Measurements from ENCODE around the gene FAM219B.
A peak's percentile ranks its signal among the peaks of the same experiment; 100 is the strongest.
"Not testable (repeated sequence)": the region's sequence is repeated elsewhere in the genome, so short reads cannot be mapped to it uniquely, and the experiment has no call there.

FAM219B gene

DNA sequence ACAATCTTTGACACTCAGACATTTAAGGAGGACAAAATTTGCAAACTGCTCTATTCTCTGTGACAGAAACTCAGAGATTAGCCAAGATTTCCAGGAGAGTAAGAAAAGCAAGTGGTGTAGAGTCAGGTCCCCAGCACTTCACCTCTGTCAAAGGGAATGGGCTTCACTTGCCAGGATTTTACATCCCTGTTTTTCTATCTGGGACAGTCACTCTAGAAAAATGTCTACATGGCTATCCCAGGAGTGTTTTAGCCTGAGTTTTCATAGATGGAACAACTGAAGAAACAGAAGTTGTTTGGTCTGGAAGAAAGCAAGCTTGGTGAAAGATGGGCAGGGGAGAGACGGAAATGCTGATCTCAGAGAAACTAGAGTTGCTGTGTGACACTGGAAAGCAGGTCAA lies 3.0 kb downstream of the FAM219B start:
- DNase-seq (ENCODE audit: low spot score) = no peak

DNA sequence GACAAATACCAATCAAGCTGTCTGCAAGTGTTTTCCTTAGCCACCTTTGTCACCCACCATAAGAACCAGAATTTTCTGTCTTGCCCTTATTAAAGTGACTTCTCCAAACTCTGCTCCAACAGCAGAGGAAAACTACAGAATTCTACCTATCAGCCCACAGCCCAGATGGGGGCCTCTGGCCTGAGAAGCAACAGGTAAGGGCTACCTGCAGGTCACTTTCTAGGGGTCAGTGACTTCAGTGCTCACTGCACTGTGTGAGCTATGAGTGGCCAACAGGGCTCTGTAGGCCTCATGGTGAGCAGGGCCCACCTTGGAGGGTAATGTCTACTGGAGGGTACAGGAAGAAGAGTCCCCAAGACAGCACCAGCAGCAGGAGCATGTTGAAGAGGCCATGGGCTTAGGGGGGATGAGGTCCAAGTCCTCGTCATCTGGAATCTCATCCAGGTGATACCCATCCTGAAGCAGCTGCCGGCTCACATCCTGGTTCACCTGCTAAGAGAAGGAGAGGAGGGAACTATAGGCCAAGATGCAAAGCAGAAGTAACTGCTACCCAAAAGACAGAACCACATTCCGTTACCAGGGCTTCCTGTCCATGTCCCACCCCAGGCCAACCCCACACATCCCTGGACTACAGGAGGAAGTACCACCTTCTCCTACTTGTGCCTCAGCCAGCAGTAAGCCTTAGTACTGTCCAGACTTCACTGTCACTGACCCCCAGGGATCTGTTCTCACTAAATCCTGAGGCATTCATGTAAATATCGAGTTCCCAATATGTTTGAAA lies 4.2 kb downstream of the FAM219B start:
- no peak for DNase-seq (ENCODE audit: low spot score)

DNA sequence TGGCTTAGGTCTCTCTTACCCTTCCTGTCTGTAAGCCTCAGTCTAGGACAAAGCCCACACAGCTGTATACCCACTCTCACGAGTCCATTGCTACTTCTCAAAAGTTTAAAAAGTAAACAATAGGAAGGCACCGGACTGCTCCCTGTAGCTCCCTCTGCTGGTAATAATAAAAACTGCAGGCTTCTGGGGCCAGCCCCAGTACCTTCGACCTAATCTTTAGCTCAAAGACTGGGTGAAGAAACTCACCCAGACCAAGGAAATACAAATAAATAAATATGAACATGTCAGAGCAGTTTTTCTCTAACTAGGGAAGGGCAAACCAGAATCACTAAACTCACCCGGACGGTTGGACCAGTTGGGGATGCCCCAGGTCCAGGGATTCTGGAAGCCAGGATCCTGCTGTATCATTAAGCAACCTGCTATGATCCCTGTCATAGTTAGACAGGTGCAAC lies 5.0 kb downstream of the FAM219B start:
- peak; percentile 73 for DNase-seq (ENCODE audit: low spot score)

DNA sequence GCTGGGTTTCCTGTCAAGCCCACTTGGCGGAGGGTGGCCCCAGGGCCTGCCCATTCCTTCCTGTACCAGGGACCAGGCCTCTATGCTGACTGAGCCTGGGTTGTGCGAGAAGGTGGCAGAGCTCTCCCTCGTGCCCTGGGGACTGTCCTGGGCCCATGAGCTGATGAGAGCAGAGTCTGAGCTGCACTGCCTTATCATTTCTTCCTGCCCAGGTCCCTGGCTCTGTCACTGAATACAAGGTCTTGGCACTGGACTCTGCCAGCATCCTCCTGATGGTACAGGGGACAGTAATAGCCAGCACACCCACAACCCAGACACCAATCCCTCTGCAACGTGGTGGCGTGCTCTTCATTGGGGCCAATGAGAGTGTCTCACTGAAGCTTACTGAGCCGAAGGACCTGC lies 9.3 kb downstream of the FAM219B start:
- DNase-seq (ENCODE audit: low spot score) = no peak

DNA sequence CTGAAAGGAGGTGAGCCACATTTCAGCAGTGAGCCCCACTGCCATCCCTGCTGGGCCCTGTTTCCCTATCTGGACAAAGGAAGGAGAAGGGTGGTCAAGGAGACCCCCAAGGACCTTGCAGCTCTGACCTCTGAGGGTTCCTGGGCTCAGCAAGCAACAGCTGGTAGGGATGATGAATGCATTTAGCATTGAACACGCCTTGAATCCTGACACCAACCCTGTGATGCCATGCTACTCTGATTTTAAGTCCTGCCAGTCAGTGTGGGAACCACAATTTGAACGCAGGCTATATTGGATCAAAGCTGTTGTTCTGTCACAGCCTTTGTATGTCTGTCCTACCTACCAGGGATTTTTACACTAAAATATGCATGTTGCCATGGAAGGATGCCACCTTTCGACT lies 10.3 kb downstream of the FAM219B start:
- no peak for DNase-seq (ENCODE audit: low spot score)

DNA sequence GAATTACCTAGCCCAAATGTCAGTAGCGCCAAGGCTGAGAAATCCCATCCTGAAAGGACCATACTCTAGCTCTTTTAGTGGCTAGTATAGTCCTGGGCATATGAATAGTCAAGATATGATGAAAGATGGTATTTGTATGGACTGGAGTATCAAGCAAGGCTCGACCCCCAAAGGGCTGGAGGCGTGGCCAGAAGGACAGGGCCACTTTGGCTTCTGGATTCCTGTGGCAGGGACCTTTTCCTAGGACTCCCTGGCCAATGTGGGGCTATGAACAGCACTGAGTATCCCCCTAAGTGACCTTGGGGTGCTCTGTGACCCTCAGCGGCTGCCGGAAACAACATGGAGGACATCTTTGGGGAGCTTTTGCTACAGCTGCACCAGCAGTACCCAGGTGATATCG lies 10.8 kb downstream of the FAM219B start:
- DNase-seq (ENCODE audit: low spot score) = no peak

DNA sequence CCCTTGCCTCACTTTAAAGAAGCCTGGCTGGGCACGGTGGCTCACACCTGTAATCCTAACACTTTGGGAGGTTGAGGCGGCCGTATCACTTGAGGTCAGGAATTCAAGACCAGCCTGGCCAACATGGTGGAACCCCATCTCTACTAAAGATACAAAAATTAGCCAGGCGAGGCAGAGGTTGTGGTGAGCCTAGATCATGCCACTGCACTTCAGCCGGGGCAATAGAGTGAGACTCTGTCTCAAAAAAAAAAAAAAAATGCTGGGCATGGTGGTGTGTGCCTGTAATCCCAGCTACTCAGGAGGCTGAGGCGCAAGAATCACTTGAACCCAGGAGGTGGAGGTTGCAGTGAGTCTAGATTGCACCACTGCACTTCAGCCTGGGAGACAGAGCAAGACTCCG lies 12.3 kb downstream of the FAM219B start:
- not testable (repeated sequence) for DNase-seq (ENCODE audit: low spot score)

DNA sequence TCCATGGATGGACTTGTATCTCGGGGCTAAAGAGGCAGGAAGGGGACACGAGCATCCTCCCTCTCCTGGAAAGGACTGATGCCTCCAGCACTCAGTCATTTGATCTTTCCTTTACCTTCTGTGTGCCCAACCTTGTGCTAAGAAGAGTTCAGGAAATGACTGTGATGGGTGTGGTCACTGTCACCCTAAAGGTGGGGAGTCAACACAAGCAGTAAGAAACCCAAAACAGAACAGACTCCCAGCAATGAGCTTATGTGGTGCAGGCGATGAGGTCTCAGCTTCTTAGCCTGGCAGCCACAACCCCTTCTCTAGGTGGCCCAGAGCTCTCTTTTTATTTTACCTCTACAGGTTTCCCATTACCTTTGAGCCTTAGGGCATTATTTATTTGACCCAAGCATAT lies 13.0 kb downstream of the FAM219B start:
- peak; percentile 59 for DNase-seq (ENCODE audit: low spot score)

DNA sequence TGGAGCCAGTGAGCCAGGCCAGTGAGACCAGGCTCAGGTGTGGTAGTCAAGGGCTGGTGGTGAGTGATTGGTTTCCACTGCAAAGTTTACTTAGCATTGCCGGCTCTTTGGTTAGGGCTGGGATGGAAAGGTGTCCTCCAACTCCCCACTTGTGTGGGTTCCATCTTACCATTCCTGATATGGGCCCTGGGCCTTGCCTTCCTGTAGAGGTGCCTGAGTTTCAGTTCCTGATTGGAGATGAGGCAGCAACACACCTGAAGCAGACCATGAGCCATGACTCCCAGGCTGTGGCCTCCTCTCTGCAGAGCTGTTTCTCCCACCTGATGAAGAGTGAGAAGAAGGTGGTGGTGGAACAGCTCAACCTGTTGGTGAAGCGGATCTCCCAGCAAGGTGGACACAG lies 13.7 kb downstream of the FAM219B start:
- no peak for DNase-seq (ENCODE audit: low spot score)

DNA sequence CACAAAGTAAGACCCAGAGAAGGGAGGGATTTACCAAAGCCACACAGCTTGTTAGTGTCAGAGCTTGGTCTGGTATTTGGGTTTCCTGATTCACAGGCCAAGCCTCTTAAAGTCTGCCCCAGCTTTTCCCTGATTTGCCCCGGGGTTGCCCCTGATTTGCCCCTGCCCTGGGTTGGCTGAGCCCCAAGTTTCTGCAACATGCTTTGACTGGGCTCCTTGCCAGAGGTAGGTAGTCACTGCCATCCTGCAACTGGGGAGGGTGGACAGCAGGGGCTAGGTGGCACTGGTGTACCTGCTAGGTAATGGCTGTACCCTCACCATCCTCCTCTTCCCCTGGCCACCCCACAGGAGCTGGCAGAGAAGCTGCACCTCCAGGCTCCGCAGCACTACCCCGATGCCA lies 14.3 kb downstream of the FAM219B start:
- no peak for DNase-seq (ENCODE audit: low spot score)

DNA sequence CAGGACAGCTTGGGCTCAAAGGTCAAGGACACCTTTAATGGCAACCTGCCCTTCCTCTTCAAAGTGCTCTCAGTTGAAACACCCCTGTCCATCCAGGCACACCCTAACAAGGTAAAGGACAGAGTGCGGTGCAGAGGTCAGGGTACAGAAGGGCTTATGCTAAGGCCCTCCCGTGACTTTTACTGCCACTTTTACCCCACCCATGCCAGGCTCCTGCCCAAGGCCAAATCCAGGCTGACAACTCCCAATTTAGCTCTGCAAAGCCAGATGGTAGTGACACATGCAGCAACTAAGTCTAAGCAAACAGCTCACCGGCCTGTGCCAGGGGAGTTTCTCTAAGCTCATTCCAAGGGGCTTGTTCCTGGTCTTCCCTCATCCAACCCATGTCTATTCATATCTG lies 15.2 kb downstream of the FAM219B start:
- no peak for DNase-seq (ENCODE audit: low spot score)

DNA sequence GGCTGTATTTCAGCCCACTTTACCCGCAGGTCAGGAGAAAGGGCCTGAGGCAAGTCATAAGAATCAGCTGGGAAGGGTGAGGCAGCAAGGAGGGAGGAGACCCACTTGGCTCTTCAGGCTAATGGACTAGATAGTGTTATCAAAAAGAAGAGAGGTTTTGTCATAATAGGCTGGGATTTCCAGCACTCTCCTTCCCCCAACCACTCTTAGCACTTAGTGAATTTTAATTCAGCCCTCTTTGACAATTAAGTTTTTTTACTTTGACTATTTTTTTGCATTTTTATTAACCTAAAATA lies 16.0 kb downstream of the FAM219B start:
- no peak for DNase-seq (ENCODE audit: low spot score)

DNA sequence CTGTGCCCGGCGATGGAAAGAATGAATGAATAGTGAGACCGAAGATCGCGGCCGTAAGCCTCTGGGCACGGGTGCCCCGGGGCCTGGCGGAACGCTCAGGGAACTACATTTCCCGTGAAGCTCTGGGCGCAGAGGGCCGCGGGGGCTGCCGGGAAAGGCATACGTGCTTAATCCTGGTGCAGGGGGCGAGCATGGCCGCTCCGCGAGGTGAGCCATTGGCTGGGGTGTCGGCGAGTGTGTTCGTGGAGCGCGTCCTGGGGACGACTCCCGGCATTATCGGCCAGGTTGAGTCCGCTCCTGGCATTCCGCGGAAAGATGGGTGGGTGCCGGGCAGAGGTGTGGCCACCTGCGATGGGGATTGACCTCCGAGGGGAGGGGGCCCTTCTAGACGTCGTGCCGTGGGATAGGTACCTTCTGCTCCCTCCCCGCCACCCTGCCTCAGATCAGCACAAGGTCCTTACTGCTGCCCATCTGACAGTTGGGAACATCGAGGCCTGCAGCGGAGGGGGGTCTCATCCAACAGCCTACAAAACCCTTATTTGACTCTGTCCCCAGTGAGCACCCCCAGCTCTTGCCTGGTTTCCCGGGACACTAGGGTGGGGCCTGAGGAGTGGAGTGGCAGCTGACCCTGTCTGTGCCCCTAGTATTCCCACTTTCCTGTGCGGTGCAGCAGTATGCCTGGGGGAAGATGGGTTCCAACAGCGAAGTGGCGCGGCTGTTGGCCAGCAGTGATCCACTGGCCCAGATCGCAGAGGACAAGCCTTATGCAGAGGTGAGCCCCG lies 16.6 kb downstream of the FAM219B start, which contains the start of gene MPI:
MPI (plus strand) TSS at position 160 of the 782 bp plus-strand sequence; CDS start at position 192, 32 bp downstream.
- peak; percentile 92 for DNase-seq (ENCODE audit: low spot score)

DNA sequence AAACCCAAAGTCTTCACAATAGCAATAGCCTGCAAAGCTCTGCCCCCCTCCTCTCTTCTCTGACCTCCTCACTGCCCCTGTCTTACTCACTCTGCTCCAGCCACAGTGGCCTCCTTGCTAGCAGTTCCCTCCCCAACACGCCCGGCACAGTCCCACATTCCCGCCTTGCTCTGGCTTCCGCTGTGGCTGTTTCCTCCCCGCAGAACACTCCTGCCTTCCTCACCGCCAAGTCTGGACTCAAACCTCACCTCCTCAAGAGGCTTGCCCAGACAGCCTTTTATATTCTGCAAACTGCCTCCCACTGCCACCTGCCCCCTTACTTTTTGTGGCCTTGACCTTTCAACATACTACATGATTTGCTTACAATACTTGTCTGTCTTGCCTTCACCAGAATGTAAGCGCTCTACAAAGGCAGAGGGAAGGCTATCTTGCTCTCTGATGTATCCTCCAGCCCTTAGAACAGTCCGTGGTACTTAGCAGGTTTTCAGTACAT lies 17.2 kb downstream of the FAM219B start:
- DNase-seq (ENCODE audit: low spot score) = no peak

DNA sequence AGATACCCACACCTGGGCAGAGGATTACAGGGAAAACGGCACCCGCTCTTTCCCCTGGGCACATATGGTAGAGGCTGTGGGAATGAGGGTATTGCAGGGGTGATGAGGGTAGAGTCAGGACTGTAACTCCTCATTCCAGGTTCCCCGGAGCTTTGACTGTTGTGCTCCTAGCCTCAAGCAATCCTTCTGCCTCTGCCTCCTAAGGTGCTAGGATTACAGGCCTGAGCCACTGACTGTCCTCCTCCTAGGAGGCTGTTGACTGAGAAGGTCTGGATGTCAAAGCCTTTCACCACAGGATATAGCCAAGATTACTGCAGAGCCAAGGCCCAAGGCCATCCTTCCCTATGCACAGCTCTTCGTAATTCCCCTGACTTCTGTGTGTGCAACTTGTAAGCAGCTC lies 17.9 kb downstream of the FAM219B start:
- DNase-seq (ENCODE audit: low spot score) = no peak

DNA sequence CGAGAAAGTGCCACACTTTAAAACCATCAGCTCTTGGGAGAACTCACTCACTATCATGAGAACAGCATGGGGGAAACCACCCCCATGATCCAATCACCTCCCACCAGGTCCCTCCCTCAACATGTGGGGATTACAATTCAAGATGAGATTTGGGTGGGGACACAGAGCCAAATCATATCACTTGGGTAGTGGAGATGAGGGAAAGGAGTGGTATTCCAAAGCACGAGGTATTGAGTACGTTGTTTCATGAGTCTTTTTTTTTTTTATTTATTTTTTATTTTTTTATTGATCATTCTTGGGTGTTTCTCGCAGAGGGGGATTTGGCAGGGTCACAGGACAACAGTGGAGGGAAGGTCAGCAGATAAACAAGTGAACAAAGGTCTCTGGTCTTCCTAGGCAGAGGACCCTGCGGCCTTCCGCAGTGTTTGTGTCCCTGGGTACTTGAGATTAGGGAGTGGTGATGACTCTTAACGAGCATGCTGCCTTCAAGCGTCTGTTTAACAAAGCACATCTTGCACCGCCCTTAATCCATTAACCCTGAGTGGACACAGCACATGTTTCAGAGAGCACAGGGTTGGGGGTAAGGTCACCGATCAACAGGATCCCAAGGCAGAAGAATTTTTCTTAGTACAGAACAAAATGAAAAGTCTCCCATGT lies 19.0 kb downstream of the FAM219B start:
- not testable (repeated sequence) for DNase-seq (ENCODE audit: low spot score)

DNA sequence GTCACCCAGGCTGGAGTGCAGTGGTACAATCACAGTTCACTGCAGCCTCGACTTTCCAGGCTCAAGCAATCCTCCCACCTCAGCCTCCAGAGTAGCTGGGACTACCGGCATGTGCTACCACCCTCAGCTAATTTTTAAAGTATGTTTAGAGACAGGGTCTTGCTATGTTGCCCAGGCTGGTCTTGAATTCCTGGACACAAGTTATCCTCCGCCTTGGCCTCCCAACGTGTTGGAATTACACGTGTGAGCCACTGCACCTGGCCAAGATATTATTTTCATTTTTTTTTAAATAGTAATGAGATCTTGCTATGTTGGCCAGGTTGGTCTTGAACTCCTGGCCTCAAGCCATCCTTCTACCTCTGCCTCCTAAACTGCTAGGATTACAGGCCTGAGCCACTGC lies 21.2 kb downstream of the FAM219B start:
- no peak for DNase-seq (ENCODE audit: low spot score)

DNA sequence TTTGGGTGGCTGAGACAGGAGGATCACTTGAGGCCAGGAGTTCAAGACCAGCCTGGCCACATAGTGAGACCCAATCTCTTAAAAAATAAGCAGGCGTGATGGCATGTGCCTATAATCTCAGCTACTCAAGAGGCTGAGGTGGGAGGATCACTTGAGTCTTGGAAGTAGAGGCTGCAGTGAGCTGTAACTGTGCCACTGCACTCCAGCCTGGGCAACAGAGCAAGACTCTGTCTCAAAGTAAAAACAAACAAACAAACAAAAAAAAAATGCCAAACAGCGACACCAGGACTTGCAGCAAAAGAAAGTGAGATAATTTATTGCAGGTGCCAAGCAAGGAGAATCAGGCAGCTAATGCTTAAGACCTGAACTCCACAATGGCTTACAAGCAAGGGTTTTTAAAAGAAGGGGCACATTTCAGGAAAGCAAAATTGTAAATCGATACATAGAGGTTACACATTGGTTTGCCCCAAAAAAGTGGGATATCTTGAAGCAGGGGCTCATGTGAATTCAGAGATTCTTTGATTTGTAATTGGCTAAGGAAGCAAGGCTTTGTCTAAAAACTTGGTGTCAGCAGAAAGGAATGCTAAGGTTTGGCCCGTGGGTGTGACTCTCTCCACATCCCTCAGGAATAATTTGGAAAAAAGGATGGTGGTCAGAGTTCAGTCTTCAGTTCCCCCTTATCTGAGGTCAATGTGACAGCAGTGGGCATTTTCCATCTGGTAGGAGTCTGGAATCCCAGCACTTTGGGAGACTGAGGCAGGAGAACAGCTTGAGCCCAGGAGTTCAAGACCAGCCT lies 22.0 kb downstream of the FAM219B start:
- no peak for DNase-seq (ENCODE audit: low spot score)

DNA sequence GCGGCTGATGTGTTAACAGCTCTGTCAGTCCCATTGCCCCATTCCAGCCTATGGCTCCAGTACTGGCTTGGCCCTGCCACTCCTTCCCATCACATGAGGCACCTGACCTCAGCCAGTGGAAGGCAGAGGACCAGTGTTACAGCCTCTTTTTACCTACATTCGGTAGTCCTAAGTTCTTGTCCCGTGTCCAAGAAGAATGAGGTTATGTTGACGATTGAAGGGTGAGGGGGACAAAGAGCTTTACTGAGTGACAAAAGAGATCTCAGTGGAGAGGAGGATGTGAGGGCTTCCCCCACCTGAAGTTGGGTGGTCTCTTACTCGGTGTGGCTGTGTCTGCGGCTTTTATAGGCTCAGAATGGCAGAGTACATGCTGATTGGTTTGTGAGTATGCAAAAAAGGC lies 24.1 kb downstream of the FAM219B start:
- DNase-seq (ENCODE audit: low spot score) = no peak

DNA sequence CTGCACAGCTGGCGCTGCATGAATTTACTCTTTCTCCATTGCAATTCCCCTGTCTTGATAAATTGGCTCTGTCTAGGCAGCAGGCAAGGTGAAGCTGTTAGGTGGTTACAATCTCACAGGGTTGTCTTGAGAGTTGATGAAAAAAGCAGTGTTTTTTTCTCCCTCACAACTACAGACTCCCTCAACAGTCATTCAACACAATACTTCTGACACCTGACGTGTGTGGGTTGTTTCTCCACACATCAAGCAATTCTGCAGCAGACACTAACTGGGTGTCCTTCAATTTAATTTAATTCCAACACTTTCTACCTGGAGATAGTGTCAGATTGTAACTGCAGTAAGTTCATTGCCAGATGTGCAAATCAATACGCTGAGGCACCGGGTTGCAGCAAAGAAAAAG lies 28.4 kb downstream of the FAM219B start:
- no peak for DNase-seq (ENCODE audit: low spot score)

DNA sequence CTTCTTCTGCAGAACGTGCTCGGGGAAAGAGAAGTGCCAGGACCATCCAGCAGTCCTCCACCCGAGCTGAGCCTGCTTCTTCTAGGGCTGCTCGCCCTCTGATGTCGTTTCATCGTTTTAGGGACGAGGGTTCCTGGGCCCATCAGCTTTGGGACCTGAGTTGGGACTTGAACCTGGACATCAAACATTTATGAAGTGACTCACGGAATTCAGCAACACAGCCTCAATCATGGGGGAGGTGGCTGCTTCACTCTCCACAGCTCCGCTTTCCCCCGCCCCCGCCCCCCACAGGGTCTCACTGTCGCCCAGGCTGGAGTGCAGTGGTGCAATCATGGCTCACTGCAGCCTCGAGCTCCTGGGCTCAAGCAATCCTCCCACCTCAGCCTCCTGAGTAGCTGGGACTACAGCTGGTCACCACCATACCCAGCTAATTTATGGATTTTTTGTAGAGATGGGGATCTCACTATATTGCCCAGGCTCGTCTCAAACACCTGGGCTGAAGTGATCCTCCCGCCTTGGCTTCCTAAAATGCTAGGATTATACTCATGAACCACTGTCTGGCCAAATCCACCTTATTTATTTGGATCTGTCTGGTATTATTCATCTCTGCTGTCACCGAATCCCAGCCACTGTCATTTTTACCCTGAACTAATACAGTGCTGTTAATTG lies 32.8 kb downstream of the FAM219B start:
- no peak for DNase-seq (ENCODE audit: low spot score)
